Measurements from ENCODE around the gene ETV3.

DNA sequence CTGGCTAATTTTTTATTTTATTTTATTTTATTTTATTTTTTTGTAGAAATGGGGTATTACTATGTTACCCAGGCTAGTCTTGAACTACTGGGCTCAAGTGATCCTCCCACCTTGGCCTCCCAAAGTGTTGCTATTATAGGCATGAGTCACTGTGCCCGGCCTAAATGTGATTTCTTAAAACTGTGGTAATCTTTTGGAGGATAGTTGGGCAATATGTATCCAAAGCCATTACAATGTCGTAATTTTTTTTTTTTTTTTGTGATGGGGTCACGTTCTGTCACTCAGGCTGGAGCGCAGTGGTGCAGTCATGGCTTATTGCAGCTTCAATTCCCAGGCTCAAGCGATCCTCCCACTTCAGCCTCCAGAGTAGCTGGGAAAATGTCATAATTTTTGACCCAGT lies 52.8 kb downstream of the ETV3 start:
- no peak for TF ChIP-seq SIX5 (IDR thresholded peaks at IDR 0.05; ENCODE audit: low read depth, low read length, severe bottlenecking)
- TF ChIP-seq, protein P1, sequence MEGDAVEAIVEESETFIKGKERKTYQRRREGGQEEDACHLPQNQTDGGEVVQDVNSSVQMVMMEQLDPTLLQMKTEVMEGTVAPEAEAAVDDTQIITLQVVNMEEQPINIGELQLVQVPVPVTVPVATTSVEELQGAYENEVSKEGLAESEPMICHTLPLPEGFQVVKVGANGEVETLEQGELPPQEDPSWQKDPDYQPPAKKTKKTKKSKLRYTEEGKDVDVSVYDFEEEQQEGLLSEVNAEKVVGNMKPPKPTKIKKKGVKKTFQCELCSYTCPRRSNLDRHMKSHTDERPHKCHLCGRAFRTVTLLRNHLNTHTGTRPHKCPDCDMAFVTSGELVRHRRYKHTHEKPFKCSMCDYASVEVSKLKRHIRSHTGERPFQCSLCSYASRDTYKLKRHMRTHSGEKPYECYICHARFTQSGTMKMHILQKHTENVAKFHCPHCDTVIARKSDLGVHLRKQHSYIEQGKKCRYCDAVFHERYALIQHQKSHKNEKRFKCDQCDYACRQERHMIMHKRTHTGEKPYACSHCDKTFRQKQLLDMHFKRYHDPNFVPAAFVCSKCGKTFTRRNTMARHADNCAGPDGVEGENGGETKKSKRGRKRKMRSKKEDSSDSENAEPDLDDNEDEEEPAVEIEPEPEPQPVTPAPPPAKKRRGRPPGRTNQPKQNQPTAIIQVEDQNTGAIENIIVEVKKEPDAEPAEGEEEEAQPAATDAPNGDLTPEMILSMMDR (IDR thresholded peaks at IDR 0.05 in 2 of 3, conservative IDR thresholded peaks at IDR 0.05 in 1 of 3; ENCODE audit: control insufficient read depth in 2 of 3, extremely low read depth in 1 of 3, insufficient read depth in 1 of 3, low read depth in 3 of 3, low read length in 3 of 3), result no peak
- no peak for TF ChIP-seq EZH2 (IDR thresholded peaks at IDR 0.05; ENCODE audit: borderline replicate concordance, control insufficient read depth, low read depth, low read length)
- TF ChIP-seq, protein P2, sequence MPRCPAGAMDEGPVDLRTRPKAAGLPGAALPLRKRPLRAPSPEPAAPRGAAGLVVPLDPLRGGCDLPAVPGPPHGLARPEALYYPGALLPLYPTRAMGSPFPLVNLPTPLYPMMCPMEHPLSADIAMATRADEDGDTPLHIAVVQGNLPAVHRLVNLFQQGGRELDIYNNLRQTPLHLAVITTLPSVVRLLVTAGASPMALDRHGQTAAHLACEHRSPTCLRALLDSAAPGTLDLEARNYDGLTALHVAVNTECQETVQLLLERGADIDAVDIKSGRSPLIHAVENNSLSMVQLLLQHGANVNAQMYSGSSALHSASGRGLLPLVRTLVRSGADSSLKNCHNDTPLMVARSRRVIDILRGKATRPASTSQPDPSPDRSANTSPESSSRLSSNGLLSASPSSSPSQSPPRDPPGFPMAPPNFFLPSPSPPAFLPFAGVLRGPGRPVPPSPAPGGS (IDR thresholded peaks at IDR 0.05; ENCODE audit: borderline replicate concordance, insufficient read depth, low read depth, low read length, poor library complexity, severe bottlenecking), result no peak
- no peak for TF ChIP-seq SPI1 (IDR thresholded peaks at IDR 0.05; ENCODE audit: borderline replicate concordance, insufficient read depth, low read depth, low read length)
- no peak for TF ChIP-seq POLR2AphosphoS5 (IDR thresholded peaks at IDR 0.05; ENCODE audit: low read length)
- TF ChIP-seq POLR2A (IDR thresholded peaks at IDR 0.05; ENCODE audit: low read depth, low read length), result no peak
- no peak for TF ChIP-seq JUND (IDR thresholded peaks at IDR 0.05; ENCODE audit: low read depth, low read length)
- TF ChIP-seq CEBPB (IDR thresholded peaks at IDR 0.05; ENCODE audit: borderline replicate concordance in 1 of 2, low read depth in 2 of 2, low read length in 2 of 2), result no peak
- no peak for TF ChIP-seq MXI1 (IDR thresholded peaks at IDR 0.05; ENCODE audit: low read depth, low read length)
- TF ChIP-seq, protein P3, sequence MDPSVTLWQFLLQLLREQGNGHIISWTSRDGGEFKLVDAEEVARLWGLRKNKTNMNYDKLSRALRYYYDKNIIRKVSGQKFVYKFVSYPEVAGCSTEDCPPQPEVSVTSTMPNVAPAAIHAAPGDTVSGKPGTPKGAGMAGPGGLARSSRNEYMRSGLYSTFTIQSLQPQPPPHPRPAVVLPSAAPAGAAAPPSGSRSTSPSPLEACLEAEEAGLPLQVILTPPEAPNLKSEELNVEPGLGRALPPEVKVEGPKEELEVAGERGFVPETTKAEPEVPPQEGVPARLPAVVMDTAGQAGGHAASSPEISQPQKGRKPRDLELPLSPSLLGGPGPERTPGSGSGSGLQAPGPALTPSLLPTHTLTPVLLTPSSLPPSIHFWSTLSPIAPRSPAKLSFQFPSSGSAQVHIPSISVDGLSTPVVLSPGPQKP (IDR thresholded peaks at IDR 0.05; ENCODE audit: low read depth, low read length), result no peak
- no peak for TF ChIP-seq NR2C2 (IDR thresholded peaks at IDR 0.05; ENCODE audit: borderline replicate concordance, control insufficient read depth, insufficient read length, low read depth)
- TF ChIP-seq NBN (IDR thresholded peaks at IDR 0.05), result no peak

All from GM12878 (cell line).